ENCODE results near the gene SNAI3. TPM values are rescaled to one million over a fixed set of nuclear protein-coding genes. Genes with fewer than 3 reads are reported as not detected.
A peak's percentile ranks its signal among the peaks of the same experiment; 100 is the strongest.

The SNAI3 gene
- total and polyA plus RNA-seq, 9 of the 15 experiments (the other 6 are each of a cell fraction or from before 2014, with no cell fraction given) = 0.04 to 4.1 (median 0.80) TPM; not detected in 1

- Histone ChIP-seq H3K9me1 (ENCODE audit: control insufficient read depth, insufficient read depth, low read length) (no peaks in the 10 kb centered on the region), H2AFZ (ENCODE audit: low read depth, low read length) (no peak overlapping the region), H3K27me3 (ENCODE audit: control insufficient read depth in 2 of 2, insufficient read depth in 2 of 2, low read length in 2 of 2) (no peaks in the 10 kb centered on the region), H3K36me3 (ENCODE audit: control insufficient read depth, insufficient read depth, low read length) (peaks cover 43% of the 10 kb centered on the region; the same call in 1 of the 3 replicates), H3K4me2 (ENCODE audit: insufficient read depth, low read length) (no peak overlapping the region), H3K9ac (ENCODE audit: insufficient read depth in 1 of 2, low read depth in 2 of 2, low read length in 2 of 2) (peak overlapping the region in 1 of 2 experiments; percentile 6; a peak in 1 of 4 replicates), H3K27ac (ENCODE audit: extremely low read depth, low read depth, low read length) (no peak overlapping the region), H3K4me1 (replicated peaks in 1 of 2; ENCODE audit: control insufficient read depth in 2 of 2, insufficient read depth in 2 of 2, low read length in 2 of 2) (peaks cover 9 to 85% of the 10 kb centered on the region in 2 experiments; a peak in 4 of 5 replicates), H3K4me3 (no peak overlapping the region), H3K9me3 (replicated peaks; ENCODE audit: control insufficient read depth, insufficient read depth, low read depth, low read length) (no peaks in the 10 kb centered on the region), H3K79me2 (ENCODE audit: control insufficient read depth, insufficient read depth, low read length) (no peaks in the 10 kb centered on the region), H4K20me1 (replicated peaks; ENCODE audit: control insufficient read depth, insufficient read depth, low read length) (no peaks in the 10 kb centered on the region)
- FAIRE-seq = no peak
- ChIA-PET POLR2A (interaction anchor here (0.6 to 1.0 kb wide), 3 partner anchors 9 to 46 kb away, joined by 3 read pairs; no protein-coding TSS in a partner anchor), CTCF (ENCODE audit: low intra/inter-chr PET ratio) (no interaction called here)
- 75% methylated on average over 15 of the region's 15 CpGs for WGBS (ENCODE audit: insufficient coverage, low coverage, missing lambda C conversion rate)
- ATAC-seq = no peak
- intact Hi-C loops (cut with micrococcal nuclease) = no loop called here
- BruUV-seq (replicated peaks) = no TSS peak
- no peak for DNase-seq (ENCODE audit: extremely low read depth in 1 of 4, low spot score in 3 of 4)
- in situ Hi-C loops (cut with MboI) = no loop called here
- TF ChIP-seq NFRKB (IDR thresholded peaks at IDR 0.05; ENCODE audit: low read depth) (no peak), MAX (CRISPR knock-in tag; IDR thresholded peaks at IDR 0.05) (no peak), ZNF263 (CRISPR knock-in tag; IDR thresholded peaks at IDR 0.05; ENCODE audit: borderline replicate concordance) (no peak), ZNF507 (tag; conservative IDR thresholded peaks at IDR 0.05) (no peak), TCF7 (IDR thresholded peaks at IDR 0.05; ENCODE audit: borderline replicate concordance) (no peak), GTF2E2 (tag; IDR thresholded peaks at IDR 0.05) (no peak), GTF3C2 (IDR thresholded peaks at IDR 0.05; ENCODE audit: borderline replicate concordance, extremely low read depth, insufficient read length) (no peak), NFIC (IDR thresholded peaks at IDR 0.05) (peak; percentile 46), MCM7 (IDR thresholded peaks at IDR 0.05) (no peak), RAD21 (CRISPR knock-in tag; conservative IDR thresholded peaks at IDR 0.05 in 1 of 2, IDR thresholded peaks at IDR 0.05 in 1 of 2) (no peak), OTX1 (CRISPR knock-in tag; IDR thresholded peaks at IDR 0.05) (no peak)
- TF ChIP-seq, protein P1, sequence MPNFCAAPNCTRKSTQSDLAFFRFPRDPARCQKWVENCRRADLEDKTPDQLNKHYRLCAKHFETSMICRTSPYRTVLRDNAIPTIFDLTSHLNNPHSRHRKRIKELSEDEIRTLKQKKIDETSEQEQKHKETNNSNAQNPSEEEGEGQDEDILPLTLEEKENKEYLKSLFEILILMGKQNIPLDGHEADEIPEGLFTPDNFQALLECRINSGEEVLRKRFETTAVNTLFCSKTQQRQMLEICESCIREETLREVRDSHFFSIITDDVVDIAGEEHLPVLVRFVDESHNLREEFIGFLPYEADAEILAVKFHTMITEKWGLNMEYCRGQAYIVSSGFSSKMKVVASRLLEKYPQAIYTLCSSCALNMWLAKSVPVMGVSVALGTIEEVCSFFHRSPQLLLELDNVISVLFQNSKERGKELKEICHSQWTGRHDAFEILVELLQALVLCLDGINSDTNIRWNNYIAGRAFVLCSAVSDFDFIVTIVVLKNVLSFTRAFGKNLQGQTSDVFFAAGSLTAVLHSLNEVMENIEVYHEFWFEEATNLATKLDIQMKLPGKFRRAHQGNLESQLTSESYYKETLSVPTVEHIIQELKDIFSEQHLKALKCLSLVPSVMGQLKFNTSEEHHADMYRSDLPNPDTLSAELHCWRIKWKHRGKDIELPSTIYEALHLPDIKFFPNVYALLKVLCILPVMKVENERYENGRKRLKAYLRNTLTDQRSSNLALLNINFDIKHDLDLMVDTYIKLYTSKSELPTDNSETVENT (CRISPR knock-in tag; IDR thresholded peaks at IDR 0.05) = no peak
- TF ChIP-seq, protein P2, sequence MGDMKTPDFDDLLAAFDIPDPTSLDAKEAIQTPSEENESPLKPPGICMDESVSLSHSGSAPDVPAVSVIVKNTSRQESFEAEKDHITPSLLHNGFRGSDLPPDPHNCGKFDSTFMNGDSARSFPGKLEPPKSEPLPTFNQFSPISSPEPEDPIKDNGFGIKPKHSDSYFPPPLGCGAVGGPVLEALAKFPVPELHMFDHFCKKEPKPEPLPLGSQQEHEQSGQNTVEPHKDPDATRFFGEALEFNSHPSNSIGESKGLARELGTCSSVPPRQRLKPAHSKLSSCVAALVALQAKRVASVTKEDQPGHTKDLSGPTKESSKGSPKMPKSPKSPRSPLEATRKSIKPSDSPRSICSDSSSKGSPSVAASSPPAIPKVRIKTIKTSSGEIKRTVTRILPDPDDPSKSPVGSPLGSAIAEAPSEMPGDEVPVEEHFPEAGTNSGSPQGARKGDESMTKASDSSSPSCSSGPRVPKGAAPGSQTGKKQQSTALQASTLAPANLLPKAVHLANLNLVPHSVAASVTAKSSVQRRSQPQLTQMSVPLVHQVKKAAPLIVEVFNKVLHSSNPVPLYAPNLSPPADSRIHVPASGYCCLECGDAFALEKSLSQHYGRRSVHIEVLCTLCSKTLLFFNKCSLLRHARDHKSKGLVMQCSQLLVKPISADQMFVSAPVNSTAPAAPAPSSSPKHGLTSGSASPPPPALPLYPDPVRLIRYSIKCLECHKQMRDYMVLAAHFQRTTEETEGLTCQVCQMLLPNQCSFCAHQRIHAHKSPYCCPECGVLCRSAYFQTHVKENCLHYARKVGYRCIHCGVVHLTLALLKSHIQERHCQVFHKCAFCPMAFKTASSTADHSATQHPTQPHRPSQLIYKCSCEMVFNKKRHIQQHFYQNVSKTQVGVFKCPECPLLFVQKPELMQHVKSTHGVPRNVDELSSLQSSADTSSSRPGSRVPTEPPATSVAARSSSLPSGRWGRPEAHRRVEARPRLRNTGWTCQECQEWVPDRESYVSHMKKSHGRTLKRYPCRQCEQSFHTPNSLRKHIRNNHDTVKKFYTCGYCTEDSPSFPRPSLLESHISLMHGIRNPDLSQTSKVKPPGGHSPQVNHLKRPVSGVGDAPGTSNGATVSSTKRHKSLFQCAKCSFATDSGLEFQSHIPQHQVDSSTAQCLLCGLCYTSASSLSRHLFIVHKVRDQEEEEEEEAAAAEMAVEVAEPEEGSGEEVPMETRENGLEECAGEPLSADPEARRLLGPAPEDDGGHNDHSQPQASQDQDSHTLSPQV (IDR thresholded peaks at IDR 0.05) = no peak
Observed at GRCh38 chr16:88695218-88695617, 8.9 kb upstream of the SNAI3 start.

All from K562 (cell line).